Kidney (tissue), 22 donors: ENCODE measurements around the gene LDLRAD4. TPM values are rescaled to one million over a fixed set of nuclear protein-coding genes. Genes with fewer than 3 reads are reported as not detected.

Source experiments
- DNase-seq, 5 donors: peaks; one replicate each; pipeline ENCODE4 v3.0.0-alpha.2; 2013 to 2020
- FAIRE-seq: peaks from 2 replicates; lab custom pipeline; 2012; peaks lifted over from hg19 to GRCh38; lab: Jason Lieb, UNC
- H3K27ac ChIP-seq, 2 donors: one replicate each; pipeline ENCODE4 v1.7.0; 2013; ENCODE audit warnings: low read depth in 2 of 2, low read length in 2 of 2, inconsistent platforms in 1 of 2
- H3K27me3 ChIP-seq: one replicate; pipeline ENCODE4 v1.7.1; 2013; ENCODE audit warnings: low read length, inconsistent platforms; ENCODE audit not compliant: control insufficient read depth, insufficient read depth
- H3K36me3 ChIP-seq, 3 donors: one replicate each; pipeline versions ENCODE4 v1.7.0 to v1.7.1; 2013; ENCODE audit warnings: low read length in 3 of 3, control low read depth in 1 of 3, inconsistent platforms in 1 of 3; ENCODE audit not compliant: insufficient read depth in 3 of 3, control insufficient read depth in 2 of 3
- H3K4me1 ChIP-seq, 3 donors: one replicate each; pipeline versions ENCODE4 v1.7.0 to v1.7.1; 2013; ENCODE audit warnings: low read length in 3 of 3, inconsistent platforms in 1 of 3, low read depth in 1 of 3; ENCODE audit not compliant: control insufficient read depth in 2 of 3, insufficient read depth in 2 of 3
- H3K4me3 ChIP-seq, 3 donors: one replicate each; pipeline versions ENCODE4 v1.7.0 to v1.8.1; 2013; ENCODE audit warnings: low read length in 3 of 3, control low read depth in 1 of 3, inconsistent platforms in 1 of 3
- H3K9ac ChIP-seq, 3 donors: one replicate each; pipeline versions ENCODE4 v1.7.0 to v1.7.1; 2013; ENCODE audit warnings: low read length in 3 of 3, control low read depth in 1 of 3, inconsistent platforms in 1 of 3
- H3K9me3 ChIP-seq, 3 donors: one replicate each; pipeline versions ENCODE4 v1.7.0 to v1.7.1; 2013; ENCODE audit warnings: low read length in 3 of 3, control low read depth in 1 of 3, inconsistent platforms in 1 of 3; ENCODE audit not compliant: control insufficient read depth in 2 of 3, insufficient read depth in 1 of 3
- intact Hi-C: fragments of 100-400 bp; cut with DNase I; formaldehyde crosslinking; loops from one replicate; pipeline ENCODE4 v1.11.1; 2022
- long read RNA-seq, 10 donors: library from polyadenylated mRNA in 1 of 10; unstranded in 1 of 10; transcript quantifications; one replicate each; pipeline ENCODE4 v2.0.0 and lab custom pipeline, GENCODE V29; 2021 to 2026
- polyA plus RNA-seq: library from polyadenylated mRNA; stranded (reverse); fragments of 350-450 nt; fragmentation: Illumina TruSeq; extraction: RNeasy Lipid Tissue Mini Kit (QIAGEN cat#74804); gene quantifications from one replicate; pipeline ENCODE4 v1.2.3, GENCODE V29; 2014; ENCODE audit warnings: low read depth, low replicate concordance; ENCODE audit not compliant: insufficient read depth
- total RNA-seq: library from RNA; stranded (reverse); fragmentation: NEBNext Ultra II Directional; extraction: Animal tissue kit (Norgen Biotek cat#: 25700); gene quantifications from one replicate; pipeline ENCODE4 v1.2.1, GENCODE V29; 2021
- TF ChIP-seq, protein P1 (sequence below): IDR thresholded peaks from 3 replicates; pipeline ENCODE4 v1.5.1; 2012; ENCODE audit warnings: mild to moderate bottlenecking, moderate library complexity, borderline replicate concordance; ENCODE audit not compliant: insufficient read depth; ENCODE audit errors: extremely low read depth
- donor health status: control.
- donor health status: control.
- donor health status: control.
- donor health status: control.
- donor health status: control.
- donor health status: DM: yes; HTN: yes; CAD: no.
- donor health status: Normal renal cell carcinoma (clear cell type).

LDLRAD4 gene
- total RNA-seq (42.3 TPM), polyA plus RNA-seq (2.3 TPM)
- long read RNA-seq, donor 1: 0 reads
- long read RNA-seq, donor 2, full-length matches to known transcripts: 2 of 2 reads
- long read RNA-seq, donor 2, partial matches to known transcripts: 0 of 2 reads
- long read RNA-seq, donor 2, other reads (novel, unspliced or antisense): 0 of 2 reads
- long read RNA-seq, donor 3, partial matches to known transcripts: 0 of 1 reads
- long read RNA-seq, donor 3, other reads (novel, unspliced or antisense): 0 of 1 reads
- long read RNA-seq, donor 4: 0 reads
- long read RNA-seq, donor 5: 0 reads
- long read RNA-seq, donor 6, partial matches to known transcripts: 0 of 1 reads
- long read RNA-seq, donor 6, other reads (novel, unspliced or antisense): 0 of 1 reads
- long read RNA-seq, donor 7, partial matches to known transcripts: 0 of 15 reads
- long read RNA-seq, donor 7, other reads (novel, unspliced or antisense): 13 of 15 reads
- long read RNA-seq, donor 8, partial matches to known transcripts: 0 of 1 reads
- long read RNA-seq, donor 8, other reads (novel, unspliced or antisense): 0 of 1 reads
- long read RNA-seq, donor 9, partial matches to known transcripts: 0 of 1 reads
- long read RNA-seq, donor 9, other reads (novel, unspliced or antisense): 0 of 1 reads
- long read RNA-seq, donor 10, partial matches to known transcripts: 0 of 1 reads
- long read RNA-seq, donor 10, other reads (novel, unspliced or antisense): 0 of 1 reads

DNA sequence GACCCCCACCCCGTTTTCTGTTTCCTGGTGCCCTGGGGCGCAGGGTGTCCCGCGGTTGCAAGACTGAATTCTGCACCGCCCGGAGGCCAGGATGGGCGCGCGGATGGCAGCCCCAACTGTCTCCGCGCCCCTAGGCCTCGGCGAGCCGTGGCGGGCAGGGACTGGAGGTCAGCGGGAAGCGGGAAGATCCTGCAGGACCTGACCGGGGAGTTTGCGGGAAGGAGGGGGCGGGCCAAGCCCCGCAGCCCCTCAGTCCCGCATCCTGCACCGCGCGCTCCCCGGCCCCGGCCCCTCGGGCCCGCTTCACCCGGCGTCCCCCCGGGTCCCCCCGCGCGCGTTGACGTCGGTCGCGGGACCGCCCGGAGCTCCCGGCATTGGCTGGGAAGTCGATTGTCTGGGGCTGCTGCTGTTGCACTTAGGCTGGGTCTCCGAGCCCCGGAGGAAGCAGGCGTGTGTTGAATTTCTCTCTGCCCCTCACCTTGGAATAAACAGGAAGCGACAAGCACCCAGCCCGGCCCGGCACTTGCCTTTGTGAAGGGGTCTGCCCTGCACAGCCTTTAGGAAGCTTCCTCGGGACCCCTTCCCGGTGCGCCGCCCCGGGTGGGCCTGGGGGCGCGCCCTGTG lies at the start of gene LDLRAD4:
LDLRAD4 (plus strand) TSS at position 393 of the 624 bp plus-strand sequence.
- H3K27ac ChIP-seq: peak within 1 kb of the TSS; percentile 73 to 77
- no peak for FAIRE-seq
- TF ChIP-seq, protein P1, sequence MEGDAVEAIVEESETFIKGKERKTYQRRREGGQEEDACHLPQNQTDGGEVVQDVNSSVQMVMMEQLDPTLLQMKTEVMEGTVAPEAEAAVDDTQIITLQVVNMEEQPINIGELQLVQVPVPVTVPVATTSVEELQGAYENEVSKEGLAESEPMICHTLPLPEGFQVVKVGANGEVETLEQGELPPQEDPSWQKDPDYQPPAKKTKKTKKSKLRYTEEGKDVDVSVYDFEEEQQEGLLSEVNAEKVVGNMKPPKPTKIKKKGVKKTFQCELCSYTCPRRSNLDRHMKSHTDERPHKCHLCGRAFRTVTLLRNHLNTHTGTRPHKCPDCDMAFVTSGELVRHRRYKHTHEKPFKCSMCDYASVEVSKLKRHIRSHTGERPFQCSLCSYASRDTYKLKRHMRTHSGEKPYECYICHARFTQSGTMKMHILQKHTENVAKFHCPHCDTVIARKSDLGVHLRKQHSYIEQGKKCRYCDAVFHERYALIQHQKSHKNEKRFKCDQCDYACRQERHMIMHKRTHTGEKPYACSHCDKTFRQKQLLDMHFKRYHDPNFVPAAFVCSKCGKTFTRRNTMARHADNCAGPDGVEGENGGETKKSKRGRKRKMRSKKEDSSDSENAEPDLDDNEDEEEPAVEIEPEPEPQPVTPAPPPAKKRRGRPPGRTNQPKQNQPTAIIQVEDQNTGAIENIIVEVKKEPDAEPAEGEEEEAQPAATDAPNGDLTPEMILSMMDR: no peak
- H3K36me3 ChIP-seq: no peaks in the 10 kb centered on the region
- H3K9ac ChIP-seq: peak within 1 kb of the TSS in 2 of 3 donors; percentile 48 to 69
- intact Hi-C loops: loop anchor here (10.0 kb wide), 1 partner anchor 316 kb away; no protein-coding TSS in a partner anchor
- no peaks in the 10 kb centered on the region for H3K9me3 ChIP-seq
- H3K4me1 ChIP-seq: peaks cover 0 to 30% (median 23%) of the 10 kb centered on the region in 3 donors
- H3K27me3 ChIP-seq: no peaks in the 10 kb centered on the region
- peak within 1 kb of the TSS; percentile 11 to 65 (median 64) for H3K4me3 ChIP-seq
- peak; percentile 67 to 89 (median 79) for DNase-seq

DNA sequence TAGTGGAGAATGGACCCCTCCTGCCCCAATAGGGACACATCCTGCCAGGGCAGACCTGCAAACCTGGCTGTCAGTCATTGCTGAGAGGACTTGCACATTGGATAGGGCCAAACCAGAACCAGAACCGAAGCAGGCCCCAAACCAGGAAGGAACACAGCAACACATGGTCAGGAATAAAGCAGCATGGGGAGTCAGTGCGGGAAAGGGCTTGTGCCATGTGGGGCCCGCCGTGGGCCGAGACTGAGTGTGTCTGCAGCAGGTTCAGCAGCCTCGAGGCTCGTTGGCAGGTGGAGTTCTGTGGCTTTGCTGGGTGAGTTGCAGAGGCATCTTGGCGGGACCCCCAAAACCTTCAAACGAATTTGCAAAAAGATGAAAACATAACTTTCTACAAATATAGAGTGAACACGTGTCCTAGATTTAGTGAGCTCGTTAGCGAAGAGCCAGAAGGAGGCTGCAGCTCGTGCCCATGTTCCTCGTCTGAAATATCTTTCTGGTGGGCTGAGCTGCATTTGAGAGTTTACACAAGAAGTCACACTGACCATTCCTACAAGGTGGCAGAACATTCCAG lies 44.9 kb upstream of the LDLRAD4 start:
- Histone ChIP-seq H3K4me3 (no peak overlapping the region), H3K9ac (no peak overlapping the region), H3K27ac (no peak overlapping the region), H3K9me3 (no peaks in the 10 kb centered on the region), H3K27me3 (no peaks in the 10 kb centered on the region), H3K4me1 (no peaks in the 10 kb centered on the region), H3K36me3 (no peaks in the 10 kb centered on the region)
- FAIRE-seq (no peak), DNase-seq (peak in 1 of 5 donors; percentile 43)
- intact Hi-C loops: no loop called here
- TF ChIP-seq, protein P1: no peak

DNA sequence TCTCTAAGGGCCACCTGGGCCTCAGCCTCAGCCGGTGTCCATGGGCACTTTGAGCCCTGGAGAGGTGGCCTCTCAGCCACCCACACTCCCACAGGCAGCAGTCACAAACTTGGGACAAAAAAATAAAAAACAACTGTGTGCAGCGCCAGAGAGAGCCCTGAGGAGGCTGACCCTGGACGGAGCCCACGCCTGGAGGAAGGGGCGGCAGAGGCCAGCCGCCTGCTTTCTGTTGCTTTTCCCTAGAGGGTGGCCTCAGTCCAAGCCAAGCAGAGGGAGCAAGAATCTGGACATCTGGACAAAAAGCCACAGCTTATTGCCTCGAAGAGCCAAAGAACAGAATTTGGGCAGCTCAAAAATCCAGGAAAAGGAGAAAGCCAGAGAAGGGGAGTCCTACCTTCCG lies 43.3 kb upstream of the LDLRAD4 start:
- no peak for FAIRE-seq

More for the DNA sequence above, 43.3 kb upstream of the LDLRAD4 start:
- no peaks in the 10 kb centered on the region for H3K9me3 ChIP-seq
- no peak overlapping the region for H3K27ac ChIP-seq
- TF ChIP-seq, protein P1: no peak
- H3K9ac ChIP-seq: no peak overlapping the region
- peak in 2 of 5 donors; percentile 35 to 71 for DNase-seq
- H3K4me1 ChIP-seq: no peaks in the 10 kb centered on the region
- H3K27me3 ChIP-seq: no peaks in the 10 kb centered on the region
- no peaks in the 10 kb centered on the region for H3K36me3 ChIP-seq
- intact Hi-C loops: no loop called here
- H3K4me3 ChIP-seq: no peak overlapping the region
